HepG2 (cell line): Measurements from ENCODE around the gene SDK2. TPM values are rescaled to one million over a fixed set of nuclear protein-coding genes. Genes with fewer than 3 reads are reported as not detected.

Experiments
- ATAC-seq: fragments of 200-7000 bp; cut with Tn5 transposase; 3 replicates; pipeline ENCODE4 v1.9.1; 2020; ENCODE audit warnings: mild to moderate bottlenecking, moderate library complexity
- BruUV-seq: library from RNA; stranded (reverse); fragments of 400-500 nt; replicated peaks from 2 replicates; lab custom pipeline; 2021; lab: Mats Ljungman, UMichigan
- CTCF ChIA-PET: fragments of 300-600 bp; formaldehyde crosslinking; extraction: SDS; loops from one replicate; lab custom pipeline; 2021; ENCODE audit warnings: low total read pairs, inconsistent platforms, low intra/inter-chr PET ratio; lab: Yijun Ruan, JAX
- POLR2A ChIA-PET: fragments of 350-600 bp; sonication (Branson Sonifier 250); formaldehyde crosslinking; loops from one replicate; lab custom pipeline; 2020; ENCODE audit warnings: antibody characterized with exemption, inconsistent platforms; lab: Yijun Ruan, JAX
- DNase-seq: peaks from one replicate; pipeline ENCODE4 v3.0.0-alpha.2; 2015; ENCODE audit warnings: low spot score
- FAIRE-seq: peaks from 3 replicates; lab custom pipeline; 2011; peaks lifted over from hg19 to GRCh38; lab: Jason Lieb, UNC
- H2AFZ ChIP-seq: one replicate; pipeline ENCODE4 v1.6.1; 2011; ENCODE audit warnings: low read length, inconsistent platforms
- H3K27ac ChIP-seq: fragments of 300-600 bp; 3 replicates; pipeline ENCODE4 v1.8.0; 2011; ENCODE audit warnings: mixed run types, mild to moderate bottlenecking, mixed read lengths, low read length, inconsistent platforms; ENCODE audit not compliant: insufficient read depth; ENCODE audit errors: extremely low read length
- H3K27me3 ChIP-seq, 2 experiments: fragments of 200-600 bp in 1 of 2; 2 replicates in 1 of 2; 3 replicates in 1 of 2; pipeline versions ENCODE4 v1.6.0 to v1.8.0; 2011; ENCODE audit warnings: low read length in 2 of 2, mild to moderate bottlenecking in 2 of 2, moderate library complexity in 2 of 2, inconsistent platforms in 1 of 2; ENCODE audit not compliant: insufficient read depth in 2 of 2, control insufficient read depth in 1 of 2
- H3K36me3 ChIP-seq, 2 experiments: fragments of 200-600 bp in 1 of 2; replicated peaks in 1 of 2; 2 replicates in 1 of 2; 3 replicates in 1 of 2; pipeline versions ENCODE4 v1.5.1 to v1.8.0; 2011; ENCODE audit warnings: low read length in 2 of 2, inconsistent platforms in 1 of 2; ENCODE audit not compliant: insufficient read depth in 2 of 2, control insufficient read depth in 1 of 2
- H3K4me1 ChIP-seq: 2 replicates; pipeline ENCODE4 v1.5.1; 2012; ENCODE audit warnings: low read length, inconsistent platforms; ENCODE audit not compliant: insufficient read depth
- H3K4me2 ChIP-seq: 2 replicates; pipeline ENCODE4 v1.6.0; 2011; ENCODE audit warnings: low read depth, low read length, inconsistent platforms
- H3K4me3 ChIP-seq, 3 experiments: fragments of 200-600 bp in 1 of 3; sonication (generic), shearing (Covaris generic) in 1 of 3; replicated peaks in 1 of 3; 2 replicates each; pipeline ENCODE4 v1.5.1; 2011 to 2016; ENCODE audit warnings: low read length in 3 of 3, inconsistent platforms in 2 of 3, low read depth in 2 of 3, mild to moderate bottlenecking in 2 of 3, control low read depth in 1 of 3, mixed read lengths in 1 of 3; ENCODE audit not compliant: insufficient read depth in 1 of 3
- H3K79me2 ChIP-seq: one replicate; pipeline ENCODE4 v1.6.1; 2011; ENCODE audit warnings: low read length, inconsistent platforms; ENCODE audit not compliant: insufficient read depth
- H3K9ac ChIP-seq: 2 replicates; pipeline ENCODE4 v1.6.0; 2011; ENCODE audit warnings: mild to moderate bottlenecking, low read depth, low read length, inconsistent platforms; ENCODE audit not compliant: insufficient read depth
- H3K9me3 ChIP-seq: 2 replicates; pipeline ENCODE4 v1.5.1; 2012; ENCODE audit warnings: mild to moderate bottlenecking, low read length
- H4K20me1 ChIP-seq: 2 replicates; pipeline ENCODE4 v1.6.0; 2011; ENCODE audit warnings: inconsistent platforms, mild to moderate bottlenecking, low read length, moderate library complexity; ENCODE audit not compliant: insufficient read depth
- ADNP ChIP-seq: sonication (generic); formaldehyde crosslinking; IDR thresholded peaks from 2 replicates; pipeline ENCODE4 v1.4.0; 2020; ENCODE audit warnings: missing genetic modification reagents
- ARNT2 ChIP-seq: sonication (generic); formaldehyde crosslinking; IDR thresholded peaks from 2 replicates; pipeline ENCODE4 v1.8.0; 2022; ENCODE audit warnings: mild to moderate bottlenecking, low read depth, missing genetic modification reagents, moderate library complexity
- ATF6 ChIP-seq: sonication (generic); formaldehyde crosslinking; conservative IDR thresholded peaks from 2 replicates; pipeline ENCODE4 v1.4.0; 2020; ENCODE audit warnings: missing genetic modification reagents
- FOSL1 ChIP-seq: sonication (generic); formaldehyde crosslinking; IDR thresholded peaks from 2 replicates; pipeline ENCODE4 v1.9.0; 2021; ENCODE audit warnings: missing genetic modification reagents, borderline replicate concordance
- NCOA2 ChIP-seq: sonication (generic); formaldehyde crosslinking; IDR thresholded peaks from 2 replicates; pipeline ENCODE4 v1.8.0; 2022; ENCODE audit warnings: inconsistent platforms
- NR2F2 ChIP-seq: IDR thresholded peaks from 2 replicates; pipeline ENCODE4 v1.6.1; 2012; ENCODE audit warnings: low read depth, inconsistent platforms, borderline replicate concordance
- PHB2 ChIP-seq: fragments of 450-650 bp; IDR thresholded peaks from 2 replicates; pipeline ENCODE4 v1.6.1; 2018; ENCODE audit not compliant: partially characterized antibody
- RBM22 ChIP-seq: fragments of 200-400 bp; formaldehyde crosslinking; optimal IDR thresholded peaks from 2 replicates; pipeline ENCODE3; 2017; ENCODE audit warnings: mild to moderate bottlenecking, low read length, moderate library complexity
- RFXAP ChIP-seq: sonication (generic); formaldehyde crosslinking; IDR thresholded peaks from 2 replicates; pipeline ENCODE4 v1.4.0; 2020; ENCODE audit warnings: missing genetic modification reagents, borderline replicate concordance
- RORA ChIP-seq: sonication (generic); formaldehyde crosslinking; IDR thresholded peaks from 2 replicates; pipeline ENCODE4 v1.5.0; 2020; ENCODE audit warnings: mild to moderate bottlenecking, missing genetic modification reagents, moderate library complexity
- TRIM24 ChIP-seq: sonication (generic); formaldehyde crosslinking; IDR thresholded peaks from 2 replicates; pipeline ENCODE4 v1.8.0; 2022; ENCODE audit warnings: mild to moderate bottlenecking, missing genetic modification reagents
- ZFAT ChIP-seq: sonication (generic); formaldehyde crosslinking; conservative IDR thresholded peaks from 2 replicates; pipeline ENCODE4 v1.8.1; 2023; ENCODE audit warnings: missing genetic modification reagents, inconsistent platforms
- ZNF468 ChIP-seq: sonication (generic); formaldehyde crosslinking; IDR thresholded peaks from 2 replicates; pipeline ENCODE4 v1.8.0; 2022; ENCODE audit warnings: mild to moderate bottlenecking, moderate library complexity, missing genetic modification reagents
- ZNF552 ChIP-seq: sonication (generic); formaldehyde crosslinking; IDR thresholded peaks from 2 replicates; pipeline ENCODE4 v1.9.0; 2022; ENCODE audit warnings: missing genetic modification reagents, mild to moderate bottlenecking, borderline replicate concordance
- ZNF598 ChIP-seq: sonication (generic); formaldehyde crosslinking; IDR thresholded peaks from 2 replicates; pipeline ENCODE4 v1.5.1; 2020; ENCODE audit warnings: mild to moderate bottlenecking, missing genetic modification reagents, borderline replicate concordance
- ZNF615 ChIP-seq: sonication (generic); formaldehyde crosslinking; IDR thresholded peaks from 2 replicates; pipeline ENCODE4 v1.5.0; 2020; ENCODE audit warnings: mild to moderate bottlenecking, missing genetic modification reagents, borderline replicate concordance
- WGBS: methylation state at CpG from one replicate; pipeline ENCODE4 v1.1.6; 2017; ENCODE audit warnings: low lambda C conversion rate; 5-methylcytosine and 5-hydroxymethylcytosine counted together
- in situ Hi-C: cut with HindIII; loops from 2 replicates; pipeline ENCODE4 v1.10.0; 2017; ENCODE audit warnings: low pct_unique_long_range_greater_than_20kb; ENCODE audit not compliant: extremely low pct_ligation_motif_present
- intact Hi-C: fragments of 100-400 bp; cut with micrococcal nuclease; formaldehyde crosslinking; loops from one replicate; pipeline ENCODE4 v1.10.0; 2022; ENCODE audit not compliant: unreplicated experiment
- polyA plus RNA-seq, 8 experiments: library from polyadenylated mRNA; depleted of rRNA in 3 of 8; stranded (reverse) in 7 of 8; unstranded in 1 of 8; fragments of >200 nt; fragmentation: Illumina TruSeq in 4 of 8; extraction: Trizol in 4 of 8; gene quantifications; 2 replicates each; pipeline versions ENCODE4 v1.2.1 to v1.2.3, GENCODE V29; 2011 to 2016; ENCODE audit warnings: low read depth in 4 of 8, missing spikeins in 1 of 8, mixed read lengths in 1 of 8; ENCODE audit not compliant: insufficient read depth in 1 of 8
- total RNA-seq, 5 experiments: library from RNA; depleted of rRNA; stranded (reverse); fragments of >200 nt; fragmentation: Illumina TruSeq; extraction: Trizol; gene quantifications; 2 replicates each; pipeline ENCODE4 v1.2.3, GENCODE V29; 2016; ENCODE audit warnings: low read depth in 1 of 5
- TF ChIP-seq, protein P1 (sequence below): sonication (generic); formaldehyde crosslinking; conservative IDR thresholded peaks from 2 replicates; pipeline ENCODE4 v1.4.0; 2020; ENCODE audit warnings: missing genetic modification reagents

Gene SDK2
- total and polyA plus RNA-seq, 2 of the 13 experiments (the other 11 are each of a cell fraction or from before 2014, with no cell fraction given): not detected

DNA sequence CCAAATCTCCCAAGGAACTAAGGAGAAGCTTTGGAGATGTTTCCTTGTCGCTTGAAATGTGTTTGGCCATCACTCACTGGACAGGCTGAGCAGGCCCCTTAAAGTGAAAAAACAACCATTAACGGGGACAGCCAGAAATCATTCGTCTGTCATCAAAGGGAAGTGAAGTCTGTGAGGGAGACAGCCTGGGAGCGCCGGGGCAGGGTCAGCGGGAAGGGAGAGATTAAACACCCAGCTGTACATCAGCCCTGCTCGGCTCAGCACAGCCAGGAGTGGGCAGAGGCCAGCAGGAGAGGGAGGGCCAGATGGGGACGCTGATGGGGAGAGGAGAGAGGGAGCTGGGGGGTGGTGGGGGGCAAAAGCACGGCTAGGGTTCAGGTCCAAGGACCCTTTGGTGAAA lies 105.1 kb downstream of the SDK2 start (continued):
- TF ChIP-seq FOSL1 (no peak), ARNT2 (CRISPR knock-in tag) (no peak), ZNF598 (CRISPR knock-in tag) (no peak)

- FAIRE-seq (no peak), DNase-seq (no peak), ATAC-seq (no peak)
- in situ Hi-C loops: no loop called here
- no peak overlapping the region for H3K4me3 ChIP-seq
- no peak overlapping the region for H3K4me2 ChIP-seq
- TF ChIP-seq ZNF615 (CRISPR knock-in tag) (no peak), ZNF552 (CRISPR knock-in tag) (no peak), RFXAP (CRISPR knock-in tag) (no peak), ZFAT (CRISPR knock-in tag) (no peak), NR2F2 (no peak), TRIM24 (CRISPR knock-in tag) (no peak), RBM22 (no peak), NCOA2 (no peak), PHB2 (no peak), RORA (CRISPR knock-in tag) (no peak), ATF6 (CRISPR knock-in tag) (no peak), ADNP (CRISPR knock-in tag) (no peak), ZNF468 (no peak)
- TF ChIP-seq, protein P1, sequence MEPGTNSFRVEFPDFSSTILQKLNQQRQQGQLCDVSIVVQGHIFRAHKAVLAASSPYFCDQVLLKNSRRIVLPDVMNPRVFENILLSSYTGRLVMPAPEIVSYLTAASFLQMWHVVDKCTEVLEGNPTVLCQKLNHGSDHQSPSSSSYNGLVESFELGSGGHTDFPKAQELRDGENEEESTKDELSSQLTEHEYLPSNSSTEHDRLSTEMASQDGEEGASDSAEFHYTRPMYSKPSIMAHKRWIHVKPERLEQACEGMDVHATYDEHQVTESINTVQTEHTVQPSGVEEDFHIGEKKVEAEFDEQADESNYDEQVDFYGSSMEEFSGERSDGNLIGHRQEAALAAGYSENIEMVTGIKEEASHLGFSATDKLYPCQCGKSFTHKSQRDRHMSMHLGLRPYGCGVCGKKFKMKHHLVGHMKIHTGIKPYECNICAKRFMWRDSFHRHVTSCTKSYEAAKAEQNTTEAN (CRISPR knock-in tag): no peak
- no peaks in the 10 kb centered on the region for H3K4me1 ChIP-seq
- H3K27ac ChIP-seq: no peak overlapping the region
- intact Hi-C loops: no loop called here
- H3K36me3 ChIP-seq: no peaks in the 10 kb centered on the region
- H3K9ac ChIP-seq: no peak overlapping the region
- no peak overlapping the region for H2AFZ ChIP-seq
- ChIA-PET POLR2A (no interaction called here), CTCF (no interaction called here)
- peaks cover 16 to 73% of the 10 kb centered on the region in 2 experiments; a peak in 4 of 5 replicates for H3K27me3 ChIP-seq
- H4K20me1 ChIP-seq: no peaks in the 10 kb centered on the region
- no peaks in the 10 kb centered on the region for H3K9me3 ChIP-seq
- no peaks in the 10 kb centered on the region for H3K79me2 ChIP-seq
- under 1% methylated on average over 7 of the region's 7 CpGs for WGBS
- no TSS peak for BruUV-seq
Measured at GRCh38 chr17:73538445-73538844, 105.8 kb downstream of the SDK2 start.
